Fibroblast of skin of right biceps (primary cell): ENCODE measurements around the gene RIMKLA.

Source experiments
- DNase-seq: peaks from one replicate; pipeline ENCODE4 v3.0.0-alpha.2; 2013

RIMKLA gene

DNA sequence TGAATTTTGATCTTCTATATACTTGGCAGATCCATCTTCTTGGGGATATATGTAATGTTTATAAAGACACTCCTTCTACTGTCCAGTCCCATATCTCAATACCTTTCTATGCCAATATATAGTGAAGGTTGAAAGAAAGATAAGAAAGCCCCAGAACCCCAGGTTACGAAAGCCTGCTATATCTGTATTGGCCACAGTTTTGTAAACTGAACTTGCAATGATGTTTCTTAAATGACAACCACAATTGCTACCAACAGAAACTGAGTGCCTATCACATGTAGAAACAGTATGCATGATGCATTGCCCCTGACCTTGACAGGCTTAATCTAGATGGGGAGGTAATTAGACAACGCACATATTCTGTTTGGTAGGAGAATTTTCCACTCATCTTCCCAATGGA, 7.8 kb upstream of the RIMKLA start:
- DNase-seq, result no peak

- DNase-seq, result peak; percentile 28
Measured at GRCh38 chr1:42379794-42380585, 602 bp upstream of the RIMKLA start.

DNA sequence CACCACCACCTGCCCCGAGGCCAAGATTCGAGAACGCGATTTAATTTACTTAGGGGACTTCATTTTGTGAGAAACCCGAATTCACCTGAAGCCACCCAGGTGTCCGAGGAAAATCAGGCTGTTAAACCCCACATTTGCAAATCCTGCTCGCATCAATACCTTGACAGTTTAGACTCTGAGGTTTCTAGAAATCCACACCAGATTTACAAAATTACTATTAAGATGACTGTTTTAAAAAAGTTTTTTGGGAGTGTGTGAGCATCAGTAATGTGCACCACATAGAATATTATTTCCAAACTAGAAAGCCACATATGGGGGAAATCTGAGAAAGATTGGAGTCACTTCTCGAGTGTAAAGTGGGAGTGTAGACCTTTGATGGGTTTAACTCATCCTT, 685 bp downstream of the RIMKLA start:
- DNase-seq, result no peak

- peak; percentile 14 for DNase-seq
Measured at GRCh38 chr1:42385283-42385682, 4.7 kb downstream of the RIMKLA start.

DNA sequence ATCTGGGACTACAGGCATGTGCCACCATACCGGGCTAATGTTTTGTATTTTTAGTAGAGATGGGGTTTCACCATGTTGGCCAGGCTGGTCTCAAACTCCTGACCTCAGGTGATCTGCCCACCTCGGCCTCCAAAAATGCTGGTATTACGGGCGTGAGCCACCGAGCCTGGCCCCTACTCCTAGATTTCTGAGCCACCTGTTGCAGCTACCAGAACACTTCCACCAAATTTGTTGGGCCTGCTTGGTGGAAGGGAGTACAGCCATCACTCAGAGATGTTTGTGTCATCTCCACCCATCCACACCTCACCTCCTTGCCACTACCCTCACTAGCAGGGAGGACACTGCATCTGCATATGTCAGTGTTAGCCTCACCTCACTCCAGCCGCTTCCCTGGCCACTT, 5.5 kb downstream of the RIMKLA start:
- DNase-seq, result no peak

GRCh38 chr1:42392255-42392654, 11.7 kb downstream of the RIMKLA start:
- DNase-seq, result no peak

- DNase-seq, result no peak
Measured at GRCh38 chr1:42392967-42393848, 12.6 kb downstream of the RIMKLA start.

DNA sequence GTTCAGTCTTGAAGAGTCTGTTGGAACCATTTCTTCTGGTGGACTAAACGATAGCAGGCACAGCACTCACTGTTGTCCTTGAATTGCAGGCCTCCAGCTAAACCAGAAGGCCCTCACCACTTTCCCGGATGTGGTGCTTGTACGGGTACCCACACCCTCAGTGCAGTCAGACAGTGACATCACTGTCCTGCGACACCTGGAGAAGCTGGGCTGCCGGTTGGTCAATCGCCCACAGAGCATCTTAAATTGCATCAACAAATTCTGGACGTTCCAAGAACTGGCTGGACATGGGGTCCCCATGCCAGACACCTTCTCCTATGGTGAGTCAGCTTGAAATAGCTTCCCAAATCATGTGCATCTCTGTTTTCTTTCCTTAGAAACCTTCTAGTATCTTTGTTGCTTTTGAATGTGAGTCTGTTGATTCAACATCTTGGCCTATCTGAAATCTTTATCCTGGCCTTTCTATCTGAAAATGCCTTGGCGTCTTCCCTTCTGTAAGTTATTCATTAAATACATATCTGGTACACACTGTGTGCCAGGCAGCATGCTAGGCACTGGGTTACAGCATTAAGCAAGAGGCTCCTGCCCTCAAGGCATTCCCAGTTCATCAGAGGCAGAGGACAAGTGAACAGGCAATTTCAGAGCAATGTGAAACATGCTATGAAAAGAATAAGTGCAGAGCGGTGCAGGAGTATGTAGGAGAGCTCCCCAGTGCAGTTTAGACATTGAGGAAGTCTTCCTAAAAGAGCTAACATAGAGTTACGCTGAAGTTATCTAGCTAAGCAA, 18.9 kb downstream of the RIMKLA start:
- no peak for DNase-seq

GRCh38 chr1:42403880-42404400, 23.3 kb downstream of the RIMKLA start:
- no peak for DNase-seq

GRCh38 chr1:42414551-42415496, 34.2 kb downstream of the RIMKLA start:
- no peak for DNase-seq

DNA sequence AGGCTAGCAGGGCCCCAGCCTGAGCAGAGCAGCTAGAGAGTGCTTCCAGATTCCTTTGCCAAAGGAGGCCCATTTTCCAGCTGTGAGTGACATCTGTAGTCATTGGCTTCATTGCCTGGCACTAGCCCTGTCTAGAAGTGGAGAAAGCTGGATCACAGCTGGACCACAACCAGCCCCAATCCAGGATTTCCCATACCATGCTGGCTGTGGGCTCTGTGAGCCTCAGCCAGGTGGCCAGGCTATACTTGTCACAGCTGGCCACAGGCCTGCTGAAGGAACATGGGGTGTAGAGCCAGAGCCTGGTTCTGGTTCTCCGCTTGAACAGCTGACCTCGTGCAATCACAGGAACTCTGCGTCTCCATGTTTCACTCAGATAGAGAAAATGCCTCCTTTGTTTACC, 36.6 kb downstream of the RIMKLA start:
- DNase-seq, result no peak

DNA sequence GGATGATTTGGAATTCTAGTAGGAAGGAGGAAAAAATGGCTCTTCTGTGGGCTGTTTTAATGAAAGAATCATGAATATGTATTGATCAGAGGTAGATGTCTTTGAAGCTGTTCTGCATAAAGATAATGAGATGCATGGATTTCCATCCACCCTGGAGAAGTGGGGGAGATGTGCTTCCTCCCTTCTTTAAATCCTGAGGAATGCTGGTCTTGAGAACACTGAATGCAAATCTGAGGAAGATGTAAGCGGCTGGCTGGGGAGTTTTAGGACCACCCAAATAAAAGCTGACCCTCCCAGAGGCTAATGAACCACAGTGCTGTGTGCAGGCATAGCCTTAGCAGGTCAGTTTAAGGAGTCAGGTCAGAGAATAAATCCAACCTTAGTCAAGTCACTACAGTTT, 37.9 kb downstream of the RIMKLA start:
- DNase-seq, result no peak

DNA sequence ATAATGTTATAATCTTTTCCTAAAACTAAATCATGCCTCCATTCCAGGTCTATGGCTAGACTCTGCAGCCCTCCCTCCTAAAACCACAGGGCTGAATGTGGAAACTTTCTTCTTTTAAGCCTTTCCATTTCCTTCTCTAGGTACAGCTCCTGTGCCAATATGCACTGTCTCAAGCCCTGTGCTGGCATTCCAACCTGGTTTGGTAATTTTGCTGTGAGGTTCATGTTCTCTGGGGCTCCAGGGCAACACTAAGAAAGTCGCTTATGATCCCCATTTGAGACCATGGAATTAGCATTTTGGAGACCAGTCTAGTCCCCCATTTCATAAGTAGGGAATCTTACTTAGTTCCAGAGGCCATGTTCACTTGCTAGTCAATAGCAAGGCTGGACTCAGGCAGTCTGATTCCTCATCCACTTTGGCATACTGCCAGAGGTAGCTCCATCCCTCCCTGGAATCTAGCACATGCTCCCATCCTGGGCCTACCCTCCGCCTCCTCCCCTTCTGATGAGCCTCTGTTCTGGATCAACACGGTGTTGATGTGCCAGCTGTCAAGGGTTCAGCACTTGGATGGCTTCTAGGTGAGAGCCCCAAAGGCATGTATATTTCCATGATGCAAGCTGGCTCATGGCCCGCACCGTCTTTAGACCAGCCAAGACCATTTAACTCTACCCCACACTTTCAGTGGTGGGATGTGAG, 38.7 kb downstream of the RIMKLA start:
- peak; percentile 19 for DNase-seq

DNA sequence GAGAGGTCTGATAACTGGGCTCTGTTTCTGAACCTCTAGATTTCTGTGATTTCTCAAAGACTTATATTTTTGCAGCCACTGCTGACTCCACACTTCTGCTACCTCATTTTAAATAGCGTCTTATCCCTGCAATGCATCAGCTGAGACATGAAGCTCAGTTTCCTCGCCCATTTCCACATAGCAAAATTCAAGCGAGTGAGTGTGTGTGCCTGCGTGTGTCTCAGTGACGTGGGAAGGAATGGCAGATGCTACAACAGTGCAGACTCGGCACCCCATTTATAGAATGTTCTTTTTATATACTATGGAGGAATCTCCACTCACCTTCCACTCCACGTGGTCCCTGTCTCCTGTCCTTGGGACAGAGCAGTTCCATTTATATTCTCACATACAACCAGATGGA, 39.5 kb downstream of the RIMKLA start:
- DNase-seq, result no peak

DNA sequence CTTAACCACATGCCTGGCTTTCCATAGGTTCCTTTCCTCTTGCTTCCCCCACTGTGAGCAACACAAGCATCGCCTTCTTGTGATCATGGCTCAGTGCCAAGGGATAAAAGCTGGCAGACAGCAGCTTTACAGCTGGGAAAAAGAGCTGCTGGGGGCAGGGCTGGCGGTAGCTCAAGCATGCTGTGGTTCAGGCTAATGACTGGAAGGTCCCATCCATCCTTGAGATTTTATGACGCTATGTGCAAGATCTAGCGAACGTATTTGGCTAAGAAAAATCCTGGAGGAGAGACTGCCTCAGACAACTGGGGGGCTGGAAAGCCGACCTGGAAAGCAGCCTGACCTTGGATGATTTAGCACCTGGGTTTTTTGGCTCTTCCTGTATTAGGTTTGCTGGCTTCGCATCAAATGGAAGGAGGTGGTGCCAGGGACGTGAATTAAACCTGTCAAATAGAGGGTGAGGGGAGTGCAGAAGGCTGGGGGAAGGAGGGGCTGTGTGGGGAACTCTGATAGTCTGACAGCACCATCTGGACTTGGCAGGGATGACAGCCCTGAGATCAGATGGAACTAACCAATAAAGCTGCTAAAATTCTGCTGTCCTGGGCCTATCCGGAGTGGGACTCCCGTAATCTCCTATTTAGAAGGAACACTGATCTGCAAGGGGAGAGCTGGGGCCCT, 40.5 kb downstream of the RIMKLA start:
- peak; percentile 98 for DNase-seq

DNA sequence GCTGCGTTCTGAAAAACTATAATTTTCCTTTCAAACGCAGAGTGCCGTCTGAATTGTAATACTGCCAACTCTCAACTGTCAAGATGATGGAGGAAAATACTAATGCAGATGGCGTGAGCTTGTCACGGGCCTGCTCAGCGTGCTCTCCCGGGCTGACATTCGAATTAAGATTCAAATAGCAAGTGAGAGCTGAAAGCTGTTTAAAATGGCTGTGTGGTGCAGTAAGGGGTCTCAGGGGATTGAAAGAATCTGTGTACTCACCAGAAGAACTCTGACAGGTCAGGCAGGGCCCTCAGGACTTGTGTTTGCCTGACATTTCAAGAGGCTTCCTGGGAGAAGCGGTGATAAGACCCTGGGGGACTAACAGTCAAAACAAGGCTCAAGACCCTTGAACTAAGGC, 42.1 kb downstream of the RIMKLA start:
- DNase-seq, result peak; percentile 40

DNA sequence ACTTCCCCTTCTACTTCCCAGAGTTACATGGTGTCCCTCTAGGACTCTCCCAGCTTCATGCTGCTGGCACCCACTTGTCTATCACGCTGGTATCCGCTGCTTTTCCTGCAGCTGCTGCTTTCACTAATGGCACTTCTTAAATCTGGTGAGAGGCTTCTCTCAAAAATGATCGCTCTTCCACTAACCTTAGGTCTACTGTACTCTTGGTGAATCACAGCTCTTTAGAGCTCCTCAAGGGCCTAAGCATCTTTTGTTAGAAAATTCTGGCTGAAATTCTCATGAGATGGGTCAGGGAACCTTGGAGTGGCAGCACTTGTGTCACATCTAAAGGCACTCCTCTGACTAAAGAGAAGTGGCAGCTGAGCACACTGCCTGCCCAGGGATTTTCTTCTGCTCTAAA, 43.1 kb downstream of the RIMKLA start:
- DNase-seq, result no peak

DNA sequence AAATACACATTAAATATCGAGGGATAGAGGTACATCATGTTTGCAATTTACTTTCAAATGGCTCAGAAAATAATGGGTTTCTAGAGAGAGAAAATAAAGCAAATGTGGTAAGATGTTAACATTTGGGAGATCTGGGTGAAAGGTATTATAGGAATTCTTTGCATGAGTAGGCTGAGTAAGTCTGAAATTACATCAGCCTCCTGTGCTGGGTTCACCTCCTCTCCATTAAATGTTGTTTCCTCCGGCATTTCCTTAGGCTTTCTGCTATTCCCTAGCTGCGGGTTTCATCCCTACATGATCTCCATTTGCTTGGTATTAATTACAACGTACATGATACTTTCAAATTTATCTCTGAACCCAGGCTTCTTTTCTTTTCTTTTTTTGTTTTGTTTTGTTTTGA, 43.6 kb downstream of the RIMKLA start:
- DNase-seq, result peak; percentile 58

GRCh38 chr1:42427240-42427639, 46.6 kb downstream of the RIMKLA start:
- DNase-seq, result no peak

- peak; percentile 56 for DNase-seq
Measured at GRCh38 chr1:42429603-42430002, 49.0 kb downstream of the RIMKLA start.
